ENCODE data around the gene ALDH1A1.

The ALDH1A1 gene

DNA sequence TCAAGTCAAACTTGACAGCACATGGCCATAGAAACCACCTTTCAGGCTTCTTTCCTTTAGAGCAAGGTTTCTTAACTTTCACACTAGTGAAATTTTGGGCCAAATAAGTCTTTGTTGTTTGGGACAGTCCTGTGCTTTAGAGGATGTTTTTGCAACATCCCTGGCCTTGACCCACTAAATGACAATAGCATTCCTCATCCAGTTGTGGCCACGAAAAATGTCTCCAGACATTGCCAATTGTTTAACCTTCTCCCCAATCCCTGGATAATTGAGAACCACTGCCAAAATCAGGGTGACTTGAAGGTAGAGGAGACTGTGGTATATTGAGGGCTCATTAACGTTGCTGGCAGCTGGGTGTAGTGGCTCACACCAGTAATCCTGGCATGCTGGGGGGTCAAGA lies 72.0 kb downstream of the ALDH1A1 start (continued):
- TF ChIP-seq ZBTB10 (tag by site-specific recombination; IDR thresholded peaks at IDR 0.05) (no peak), ZNF394 (tag by site-specific recombination; IDR thresholded peaks at IDR 0.05; ENCODE audit: borderline replicate concordance) (no peak), ZNF146 (tag by site-specific recombination; IDR thresholded peaks at IDR 0.05) (no peak), ZNF248 (tag by site-specific recombination; IDR thresholded peaks at IDR 0.05) (no peak), ZNF777 (tag by site-specific recombination; IDR thresholded peaks at IDR 0.05; ENCODE audit: borderline replicate concordance) (no peak), ZNF600 (tag by site-specific recombination; IDR thresholded peaks at IDR 0.05) (no peak), ZNF560 (tag by site-specific recombination; IDR thresholded peaks at IDR 0.05; ENCODE audit: borderline replicate concordance) (no peak)
- TF ChIP-seq, protein P1, sequence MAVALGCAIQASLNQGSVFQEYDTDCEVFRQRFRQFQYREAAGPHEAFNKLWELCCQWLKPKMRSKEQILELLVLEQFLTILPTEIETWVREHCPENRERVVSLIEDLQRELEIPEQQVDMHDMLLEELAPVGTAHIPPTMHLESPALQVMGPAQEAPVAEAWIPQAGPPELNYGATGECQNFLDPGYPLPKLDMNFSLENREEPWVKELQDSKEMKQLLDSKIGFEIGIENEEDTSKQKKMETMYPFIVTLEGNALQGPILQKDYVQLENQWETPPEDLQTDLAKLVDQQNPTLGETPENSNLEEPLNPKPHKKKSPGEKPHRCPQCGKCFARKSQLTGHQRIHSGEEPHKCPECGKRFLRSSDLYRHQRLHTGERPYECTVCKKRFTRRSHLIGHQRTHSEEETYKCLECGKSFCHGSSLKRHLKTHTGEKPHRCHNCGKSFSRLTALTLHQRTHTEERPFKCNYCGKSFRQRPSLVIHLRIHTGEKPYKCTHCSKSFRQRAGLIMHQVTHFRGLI (tag by site-specific recombination; IDR thresholded peaks at IDR 0.05): no peak

DNA sequence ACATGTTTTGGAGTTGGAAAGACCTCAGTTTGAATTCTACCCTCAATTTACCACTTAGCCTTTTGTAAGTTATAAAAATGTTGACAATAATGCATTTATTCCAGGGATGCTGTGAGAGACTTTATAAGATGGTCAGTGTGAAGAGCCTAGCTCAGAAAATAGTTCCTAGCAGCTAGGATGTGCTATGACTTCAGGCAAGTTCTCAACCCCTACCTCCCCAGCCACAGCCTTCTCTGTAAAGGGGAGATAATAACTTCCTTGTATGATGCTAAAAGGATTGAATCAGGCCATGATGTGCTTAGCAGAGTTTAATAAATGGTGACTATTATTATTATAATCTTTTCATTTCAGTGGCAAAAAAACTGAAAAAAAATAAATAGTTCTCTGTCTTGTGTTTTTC lies 77.6 kb downstream of the ALDH1A1 start:
- Histone ChIP-seq H3K9me3 (ENCODE audit: control insufficient read depth, insufficient read depth, low read depth, low read length) (no peaks in the 10 kb centered on the region), H3K4me3 (ENCODE audit: low read depth, low read length) (no peak overlapping the region), H3K27ac (ENCODE audit: extremely low read depth, low read depth, low read length) (no peak overlapping the region), H3K4me1 (ENCODE audit: control insufficient read depth, insufficient read depth, low read length) (no peaks in the 10 kb centered on the region), H3K36me3 (ENCODE audit: control insufficient read depth in 2 of 2, insufficient read depth in 1 of 2, low read length in 2 of 2) (no peaks in the 10 kb centered on the region)
- POLR2A ChIA-PET: no interaction called here
- CTCF ChIA-PET: interaction anchor here (0.7 kb wide), 1 partner anchor 38 kb away, joined by 3 read pairs; no protein-coding TSS in a partner anchor
- TF ChIP-seq BCL6B (tag by site-specific recombination; IDR thresholded peaks at IDR 0.05) (no peak), KLF16 (tag by site-specific recombination; IDR thresholded peaks at IDR 0.05) (no peak), ZNF837 (tag by site-specific recombination; IDR thresholded peaks at IDR 0.05) (no peak), PRDM2 (tag by site-specific recombination; IDR thresholded peaks at IDR 0.05; ENCODE audit: borderline replicate concordance) (no peak), PRDM6 (tag by site-specific recombination; IDR thresholded peaks at IDR 0.05) (no peak), GLI4 (tag by site-specific recombination; IDR thresholded peaks at IDR 0.05) (no peak), ZNF311 (tag by site-specific recombination; IDR thresholded peaks at IDR 0.05; ENCODE audit: borderline replicate concordance) (no peak), ZBTB17 (tag by site-specific recombination; IDR thresholded peaks at IDR 0.05) (no peak), BCL11A (tag by site-specific recombination; IDR thresholded peaks at IDR 0.05; ENCODE audit: low read depth) (no peak), ZNF585B (tag by site-specific recombination; IDR thresholded peaks at IDR 0.05) (no peak), RBAK (tag by site-specific recombination; IDR thresholded peaks at IDR 0.05) (no peak), ZNF398 (tag by site-specific recombination; IDR thresholded peaks at IDR 0.05) (no peak)

Measured in HEK293 (cell line).